DOHH2 (cell line): ENCODE measurements around the gene PGAM2.

Experiments
- H3F3A ChIP-seq: fragments of 200-600 bp; sonication (generic), shearing (Covaris generic); 2 replicates; pipeline ENCODE4 v1.6.0; 2016; ENCODE audit warnings: antibody characterized with exemption, mild to moderate bottlenecking; ENCODE audit not compliant: control insufficient read depth, insufficient read depth
- H3K27ac ChIP-seq: fragments of 200-600 bp; sonication (generic); 2 replicates; pipeline ENCODE4 v1.5.1; 2014; ENCODE audit warnings: low read depth, mild to moderate bottlenecking, low read length, moderate library complexity
- H3K27me3 ChIP-seq: fragments of 200-600 bp; sonication (generic); 2 replicates; pipeline ENCODE4 v1.6.1; 2014; ENCODE audit warnings: mild to moderate bottlenecking, low read length, mixed read lengths; ENCODE audit not compliant: control insufficient read depth
- H3K36me3 ChIP-seq: fragments of 200-600 bp; sonication (generic); 2 replicates; pipeline ENCODE4 v1.6.1; 2014; ENCODE audit warnings: mild to moderate bottlenecking, low read length, moderate library complexity, mixed read lengths; ENCODE audit not compliant: control insufficient read depth
- H3K4me1 ChIP-seq: fragments of 200-600 bp; sonication (generic); 2 replicates; pipeline ENCODE4 v1.6.1; 2014; ENCODE audit warnings: mild to moderate bottlenecking, low read length, mixed read lengths; ENCODE audit not compliant: control insufficient read depth
- H3K4me2 ChIP-seq: fragments of 200-600 bp; sonication (generic); 2 replicates; pipeline ENCODE4 v1.6.0; 2014; ENCODE audit warnings: mild to moderate bottlenecking, low read length, moderate library complexity
- H3K4me3 ChIP-seq: fragments of 200-600 bp; sonication (generic); 2 replicates; pipeline ENCODE4 v1.5.1; 2014; ENCODE audit warnings: mild to moderate bottlenecking, low read length, mixed read lengths
- H3K79me2 ChIP-seq: fragments of 200-600 bp; sonication (generic); 2 replicates; pipeline ENCODE4 v1.6.1; 2014; ENCODE audit warnings: mild to moderate bottlenecking, low read length, mixed read lengths; ENCODE audit not compliant: control insufficient read depth
- H3K9me2 ChIP-seq: fragments of 200-600 bp; sonication (generic); replicated peaks from 2 replicates; pipeline ENCODE4 v1.6.1; 2014; ENCODE audit warnings: mild to moderate bottlenecking, low read length, mixed read lengths; ENCODE audit not compliant: control insufficient read depth
- H3K9me3 ChIP-seq: fragments of 200-600 bp; sonication (generic); 2 replicates; pipeline ENCODE4 v1.6.1; 2014; ENCODE audit warnings: antibody characterized with exemption, low read length, mixed read lengths; ENCODE audit not compliant: control insufficient read depth, insufficient read depth
- H4K20me1 ChIP-seq: fragments of 200-600 bp; sonication (generic); 2 replicates; pipeline ENCODE4 v1.6.0; 2014; ENCODE audit warnings: low read depth, mild to moderate bottlenecking, antibody characterized with exemption, low read length, moderate library complexity; ENCODE audit not compliant: control insufficient read depth, insufficient read depth
- EZH2phosphoT487 ChIP-seq: fragments of 200-600 bp; sonication (generic); IDR thresholded peaks from 2 replicates; pipeline ENCODE4 v1.6.1; 2017; ENCODE audit warnings: borderline replicate concordance, mild to moderate bottlenecking, antibody characterized with exemption, low read length, moderate library complexity, mixed read lengths
- TF ChIP-seq, protein P1 (sequence below): fragments of 200-600 bp; sonication (generic); IDR thresholded peaks from one replicate; pipeline ENCODE4 v1.5.1; 2014; ENCODE audit warnings: antibody characterized with exemption, mild to moderate bottlenecking, low read depth, low read length; ENCODE audit not compliant: poor library complexity, severe bottlenecking

Gene PGAM2

DNA sequence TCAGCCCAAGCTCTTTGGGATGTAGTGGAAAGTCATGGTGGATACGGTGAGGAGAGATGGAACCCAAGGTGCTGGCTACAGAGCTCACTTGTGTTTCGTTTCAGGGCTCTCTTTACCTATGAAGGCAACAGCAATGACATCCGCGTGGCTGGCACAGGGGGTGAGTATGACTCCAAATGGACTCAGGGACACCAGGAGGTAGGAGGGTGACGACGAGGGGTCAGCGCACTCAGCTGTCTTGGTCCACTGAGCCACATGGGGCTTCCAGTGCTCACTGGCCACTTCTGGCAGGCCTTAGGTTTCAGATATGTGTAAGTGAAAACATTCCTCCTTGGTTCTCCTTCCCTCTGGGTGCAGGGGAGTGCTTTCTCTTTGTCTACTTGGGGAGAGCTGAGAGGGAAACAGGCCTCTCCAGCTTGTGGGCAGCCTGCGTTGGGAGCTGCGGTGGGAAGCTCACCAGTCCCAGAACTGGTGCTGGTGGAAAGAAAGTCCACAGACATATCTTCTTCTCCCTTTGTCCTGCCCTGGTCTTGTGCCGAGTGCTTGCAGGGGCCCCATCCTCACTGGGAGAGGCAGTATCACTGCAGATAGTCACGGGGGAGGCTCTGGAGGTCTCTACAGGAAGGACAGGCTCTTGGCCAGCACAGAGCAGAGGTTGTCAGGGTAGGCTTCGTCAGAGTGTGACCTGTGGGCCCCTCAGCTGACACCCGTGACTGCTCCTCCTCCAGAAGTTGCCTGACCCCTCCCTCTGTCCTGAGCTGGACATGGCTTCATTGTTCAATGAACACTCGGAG, 15.0 kb downstream of the PGAM2 start:
- Histone ChIP-seq H3K27me3 (no peaks in the 10 kb centered on the region), H3K27ac (no peak overlapping the region), H4K20me1 (peaks cover 19% of the 10 kb centered on the region), H3K4me1 (peaks cover 33% of the 10 kb centered on the region), H3K9me3 (no peaks in the 10 kb centered on the region), H3K79me2 (peaks cover 88% of the 10 kb centered on the region), H3K9me2 (no peaks in the 10 kb centered on the region), H3K36me3 (peaks cover 91% of the 10 kb centered on the region), H3K4me2 (no peak overlapping the region), H3K4me3 (no peak overlapping the region), H3F3A (peaks cover 15% of the 10 kb centered on the region)
- TF ChIP-seq, protein P1, sequence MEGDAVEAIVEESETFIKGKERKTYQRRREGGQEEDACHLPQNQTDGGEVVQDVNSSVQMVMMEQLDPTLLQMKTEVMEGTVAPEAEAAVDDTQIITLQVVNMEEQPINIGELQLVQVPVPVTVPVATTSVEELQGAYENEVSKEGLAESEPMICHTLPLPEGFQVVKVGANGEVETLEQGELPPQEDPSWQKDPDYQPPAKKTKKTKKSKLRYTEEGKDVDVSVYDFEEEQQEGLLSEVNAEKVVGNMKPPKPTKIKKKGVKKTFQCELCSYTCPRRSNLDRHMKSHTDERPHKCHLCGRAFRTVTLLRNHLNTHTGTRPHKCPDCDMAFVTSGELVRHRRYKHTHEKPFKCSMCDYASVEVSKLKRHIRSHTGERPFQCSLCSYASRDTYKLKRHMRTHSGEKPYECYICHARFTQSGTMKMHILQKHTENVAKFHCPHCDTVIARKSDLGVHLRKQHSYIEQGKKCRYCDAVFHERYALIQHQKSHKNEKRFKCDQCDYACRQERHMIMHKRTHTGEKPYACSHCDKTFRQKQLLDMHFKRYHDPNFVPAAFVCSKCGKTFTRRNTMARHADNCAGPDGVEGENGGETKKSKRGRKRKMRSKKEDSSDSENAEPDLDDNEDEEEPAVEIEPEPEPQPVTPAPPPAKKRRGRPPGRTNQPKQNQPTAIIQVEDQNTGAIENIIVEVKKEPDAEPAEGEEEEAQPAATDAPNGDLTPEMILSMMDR: no peak
- no peak for TF ChIP-seq EZH2phosphoT487

DNA sequence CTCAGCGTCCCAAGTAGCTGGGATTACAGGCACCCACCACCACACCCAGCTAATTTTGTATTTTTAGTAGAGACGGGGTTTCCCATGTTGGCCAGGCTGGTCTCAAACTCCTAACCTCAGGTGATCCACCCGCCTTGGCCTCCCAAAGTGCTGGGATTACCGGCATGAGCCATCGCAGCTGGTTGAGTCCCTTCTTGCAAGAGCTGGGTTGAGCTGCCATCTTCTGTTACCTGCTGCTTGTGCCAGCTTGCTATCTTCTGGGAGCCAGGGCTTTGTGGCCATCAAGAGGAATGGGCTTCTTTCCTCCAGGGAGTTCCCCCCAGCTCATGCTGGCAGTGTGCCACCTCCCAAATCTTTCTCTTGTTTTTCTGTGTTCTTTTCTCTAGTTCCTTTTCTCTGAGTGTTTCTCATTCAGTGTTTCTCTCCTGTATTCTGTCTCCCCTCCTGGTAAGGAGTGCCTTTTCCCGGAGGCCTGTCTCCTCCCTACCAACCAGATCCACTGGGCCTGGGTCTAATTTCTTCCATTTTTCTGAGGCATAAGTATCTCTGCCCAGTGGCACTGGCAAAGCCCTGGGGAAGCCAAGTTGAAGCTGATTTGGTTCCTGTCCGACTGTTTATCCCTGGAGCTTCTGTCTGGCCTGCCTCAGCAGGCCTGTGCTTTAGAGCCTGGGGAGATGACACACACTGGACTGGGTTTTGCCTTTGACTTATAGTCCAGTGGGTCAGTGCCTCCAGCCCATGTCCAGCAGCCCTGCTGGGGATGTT, 17.2 kb downstream of the PGAM2 start:
- Histone ChIP-seq H3K9me2 (no peaks in the 10 kb centered on the region), H3K9me3 (no peaks in the 10 kb centered on the region), H3K4me3 (no peak overlapping the region), H3K27ac (no peak overlapping the region), H3K4me2 (peak overlapping the region; percentile 4; the same call in 1 of the 2 replicates), H3K4me1 (peaks cover 40% of the 10 kb centered on the region), H3K79me2 (peaks cover 89% of the 10 kb centered on the region), H4K20me1 (peaks cover 19% of the 10 kb centered on the region), H3F3A (peaks cover 21% of the 10 kb centered on the region), H3K27me3 (no peaks in the 10 kb centered on the region), H3K36me3 (peaks cover 78% of the 10 kb centered on the region)
- no peak for TF ChIP-seq EZH2phosphoT487
- TF ChIP-seq, protein P1: no peak

DNA sequence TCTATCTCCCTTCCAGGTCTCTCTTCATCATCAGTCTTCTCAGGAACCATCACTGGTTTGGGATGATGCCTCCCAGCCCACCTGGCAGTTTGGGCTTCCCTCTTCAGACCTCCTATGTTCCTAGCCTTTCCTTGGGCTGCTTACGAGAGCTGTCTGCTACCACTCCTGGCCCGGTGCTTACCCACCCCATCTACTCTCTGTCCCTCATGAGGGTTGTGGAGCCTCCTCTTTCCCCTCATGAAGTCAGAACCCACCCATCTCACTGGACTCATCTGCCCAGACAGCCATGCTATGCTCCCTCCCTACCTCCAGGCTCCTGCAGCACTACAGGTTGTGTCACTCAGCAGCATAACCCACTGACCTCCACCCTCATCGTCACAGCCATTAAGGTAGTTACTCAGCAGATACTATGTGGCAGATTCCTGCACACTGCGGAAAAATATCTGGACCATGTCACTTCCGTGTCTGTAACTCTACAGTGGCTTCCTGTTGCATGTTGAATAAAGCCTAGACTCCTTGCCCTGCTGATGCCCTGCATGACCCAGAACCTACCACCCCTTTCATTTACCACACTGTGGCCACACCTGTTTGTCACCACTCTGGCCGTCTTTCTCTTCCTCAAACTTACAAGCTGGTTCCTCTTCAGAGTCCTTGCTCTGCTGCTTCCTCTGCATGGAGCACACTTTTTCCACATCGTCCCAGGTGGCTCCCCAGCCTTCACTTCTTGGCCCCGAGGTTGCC, 18.9 kb downstream of the PGAM2 start:
- Histone ChIP-seq H3K9me3 (no peaks in the 10 kb centered on the region), H3K36me3 (peaks cover 63% of the 10 kb centered on the region), H3F3A (peaks cover 29% of the 10 kb centered on the region), H4K20me1 (peaks cover 19% of the 10 kb centered on the region), H3K27me3 (no peaks in the 10 kb centered on the region), H3K4me2 (peak overlapping the region; percentile 97), H3K4me3 (peak overlapping the region; percentile 79), H3K9me2 (no peaks in the 10 kb centered on the region), H3K79me2 (peaks cover 76% of the 10 kb centered on the region), H3K4me1 (peaks cover 40% of the 10 kb centered on the region), H3K27ac (peak overlapping the region; percentile 83)
- no peak for TF ChIP-seq EZH2phosphoT487
- TF ChIP-seq, protein P1: no peak
